Panc1 (cell line): ENCODE data around the gene AGBL4. TPM values are rescaled to one million over a fixed set of nuclear protein-coding genes. Genes with fewer than 3 reads are reported as not detected.

Experiments
- ATAC-seq: fragments of 200-7000 bp; cut with Tn5 transposase; 2 replicates; pipeline ENCODE4 v1.9.1; 2020; ENCODE audit warnings: mild to moderate bottlenecking, moderate library complexity
- BruUV-seq: library from RNA; stranded (reverse); fragments of 400-500 nt; replicated peaks from 2 replicates; lab custom pipeline; 2021; lab: Mats Ljungman, UMichigan
- CTCF ChIA-PET: fragments of 300-600 bp; sonication (Branson Sonifier 250); formaldehyde crosslinking; loops from one replicate; lab custom pipeline; 2022; ENCODE audit warnings: antibody characterized with exemption; lab: Charles Lee
- POLR2A ChIA-PET: fragments of 300-600 bp; sonication (Branson Sonifier 250); formaldehyde crosslinking; loops from one replicate; lab custom pipeline; 2022; ENCODE audit warnings: antibody characterized with exemption; lab: Charles Lee
- DNase-seq: peaks from one replicate; pipeline ENCODE4 v3.0.0-alpha.2; 2010; ENCODE audit warnings: low read depth, low spot score
- H3K27ac ChIP-seq: 2 replicates; pipeline ENCODE4 v1.5.1; 2011; ENCODE audit warnings: mild to moderate bottlenecking, low read length, inconsistent platforms
- H3K27me3 ChIP-seq: fragments of 200-500 bp; sonication (Bioruptor generic); 2 replicates; pipeline ENCODE4 v1.6.0; 2014; ENCODE audit warnings: low read length, inconsistent platforms; ENCODE audit not compliant: control insufficient read depth, insufficient read depth
- H3K36me3 ChIP-seq: fragments of 200-500 bp; sonication (Bioruptor generic); 2 replicates; pipeline ENCODE4 v1.5.1; 2014; ENCODE audit warnings: inconsistent platforms, mild to moderate bottlenecking, low read length, moderate library complexity; ENCODE audit not compliant: control insufficient read depth, insufficient read depth
- H3K4me1 ChIP-seq: 2 replicates; pipeline ENCODE4 v1.5.1; 2011; ENCODE audit warnings: inconsistent platforms, mild to moderate bottlenecking, low read length, moderate library complexity; ENCODE audit not compliant: control insufficient read depth, insufficient read depth
- H3K4me3 ChIP-seq, 2 experiments: 2 replicates each; pipeline ENCODE4 v1.5.1; 2011 to 2012; ENCODE audit warnings: low read depth in 2 of 2, low read length in 2 of 2, mild to moderate bottlenecking in 2 of 2, inconsistent platforms in 1 of 2, moderate library complexity in 1 of 2
- H3K9me3 ChIP-seq: fragments of 200-500 bp; sonication (Bioruptor generic); 2 replicates; pipeline ENCODE4 v1.5.1; 2014; ENCODE audit warnings: low read depth, mild to moderate bottlenecking, inconsistent platforms, low read length, moderate library complexity; ENCODE audit not compliant: control insufficient read depth, insufficient read depth
- CTCF ChIP-seq: fragments of 450-650 bp; IDR thresholded peaks from 2 replicates; pipeline ENCODE4 v1.5.1; 2017; ENCODE audit warnings: mild to moderate bottlenecking
- POLR2AphosphoS5 ChIP-seq: IDR thresholded peaks from 2 replicates; pipeline ENCODE4 v1.6.1; 2012; ENCODE audit warnings: mild to moderate bottlenecking, low read depth, low read length, moderate library complexity
- REST ChIP-seq, 2 experiments: IDR thresholded peaks; 2 replicates each; pipeline ENCODE4 v1.6.1; 2011 to 2012; ENCODE audit warnings: low read depth in 2 of 2, control low read depth in 1 of 2, low read length in 1 of 2, mild to moderate bottlenecking in 1 of 2, moderate library complexity in 1 of 2; ENCODE audit not compliant: insufficient read depth in 1 of 2
- SIN3A ChIP-seq: IDR thresholded peaks from 2 replicates; pipeline ENCODE4 v1.6.1; 2012; ENCODE audit warnings: low read depth, mild to moderate bottlenecking, low read length, moderate library complexity, borderline replicate concordance; ENCODE audit not compliant: insufficient read depth
- TCF7L2 ChIP-seq: IDR thresholded peaks from 2 replicates; pipeline ENCODE4 v1.6.1; 2011; ENCODE audit warnings: mild to moderate bottlenecking, low read depth, low read length, inconsistent platforms
- in situ Hi-C: cut with HindIII; loops from 2 replicates; pipeline ENCODE4 v1.10.0; 2016; ENCODE audit warnings: low sequenced_read_pairs, low pct_unique_long_range_greater_than_20kb
- intact Hi-C: fragments of 100-400 bp; cut with micrococcal nuclease; formaldehyde crosslinking; loops from one replicate; pipeline ENCODE4 v1.10.0; 2022; ENCODE audit not compliant: unreplicated experiment
- total RNA-seq: library from RNA; stranded (reverse); gene quantifications from one replicate; pipeline ENCODE4 v1.2.1, GENCODE V29; 2021; ENCODE audit not compliant: unreplicated experiment

Gene AGBL4
- total RNA-seq, 1 experiment from 2014 or later, result not detected

GRCh38 chr1:49297783-49298182 is 726.0 kb downstream of the AGBL4 start:
- no peak for TF ChIP-seq POLR2AphosphoS5
- TF ChIP-seq REST (IDR thresholded peaks at IDR 0.05; ENCODE audit: insufficient read depth in 1 of 2, low read depth in 2 of 2, low read length in 1 of 2), result no peak
- TF ChIP-seq CTCF, result no peak
- no peak for TF ChIP-seq SIN3A
- no peak for TF ChIP-seq TCF7L2
- CTCF ChIA-PET, result no interaction called here
- Histone ChIP-seq H3K27ac (no peak overlapping the region), H3K9me3 (no peaks in the 10 kb centered on the region), H3K4me3 (no peak overlapping the region), H3K4me1 (no peaks in the 10 kb centered on the region), H3K36me3 (no peaks in the 10 kb centered on the region), H3K27me3 (no peaks in the 10 kb centered on the region)
- ATAC-seq, result no peak
- intact Hi-C loops (no loop called here), in situ Hi-C loops (no loop called here)
- BruUV-seq, result no TSS peak
- POLR2A ChIA-PET, result no interaction called here
- DNase-seq, result no peak

GRCh38 chr1:49294539-49294938 is 729.2 kb downstream of the AGBL4 start:
- Histone ChIP-seq H3K4me1 (no peaks in the 10 kb centered on the region), H3K27ac (no peak overlapping the region), H3K36me3 (no peaks in the 10 kb centered on the region), H3K4me3 (no peak overlapping the region), H3K27me3 (no peaks in the 10 kb centered on the region), H3K9me3 (no peaks in the 10 kb centered on the region)
- ChIA-PET POLR2A (no interaction called here), CTCF (no interaction called here)
- no peak for DNase-seq
- TF ChIP-seq SIN3A (no peak), POLR2AphosphoS5 (no peak), CTCF (no peak)
- intact Hi-C loops, result no loop called here
- ATAC-seq, result no peak
- BruUV-seq, result no TSS peak
- in situ Hi-C loops, result no loop called here

GRCh38 chr1:49293016-49293415 is 730.7 kb downstream of the AGBL4 start:
- in situ Hi-C loops (no loop called here), intact Hi-C loops (no loop called here)
- no peaks in the 10 kb centered on the region for H3K4me1 ChIP-seq
- BruUV-seq, result no TSS peak
- H3K9me3 ChIP-seq, result no peaks in the 10 kb centered on the region
- H3K27ac ChIP-seq, result no peak overlapping the region
- H3K36me3 ChIP-seq, result no peaks in the 10 kb centered on the region
- ATAC-seq (no peak), DNase-seq (no peak)
- ChIA-PET CTCF (no interaction called here), POLR2A (no interaction called here)
- TF ChIP-seq SIN3A (no peak), POLR2AphosphoS5 (no peak), REST (IDR thresholded peaks at IDR 0.05; ENCODE audit: insufficient read depth in 1 of 2, low read depth in 2 of 2, low read length in 1 of 2) (no peak), TCF7L2 (no peak), CTCF (no peak)
- H3K27me3 ChIP-seq, result no peaks in the 10 kb centered on the region
- H3K4me3 ChIP-seq, result no peak overlapping the region
